HG03460 (cell line): ENCODE measurements around the gene SLC30A7.
A peak's percentile ranks its signal among the peaks of the same experiment; 100 is the strongest.
"Not testable (repeated sequence)": the region's sequence is repeated elsewhere in the genome, so short reads cannot be mapped to it uniquely, and the experiment has no call there.

Source experiments
- ATAC-seq: cut with Tn5 transposase; IDR thresholded peaks from one replicate; pipeline ENCODE4 v1.9.1; 2021; ENCODE audit not compliant: unreplicated experiment

Gene SLC30A7

DNA sequence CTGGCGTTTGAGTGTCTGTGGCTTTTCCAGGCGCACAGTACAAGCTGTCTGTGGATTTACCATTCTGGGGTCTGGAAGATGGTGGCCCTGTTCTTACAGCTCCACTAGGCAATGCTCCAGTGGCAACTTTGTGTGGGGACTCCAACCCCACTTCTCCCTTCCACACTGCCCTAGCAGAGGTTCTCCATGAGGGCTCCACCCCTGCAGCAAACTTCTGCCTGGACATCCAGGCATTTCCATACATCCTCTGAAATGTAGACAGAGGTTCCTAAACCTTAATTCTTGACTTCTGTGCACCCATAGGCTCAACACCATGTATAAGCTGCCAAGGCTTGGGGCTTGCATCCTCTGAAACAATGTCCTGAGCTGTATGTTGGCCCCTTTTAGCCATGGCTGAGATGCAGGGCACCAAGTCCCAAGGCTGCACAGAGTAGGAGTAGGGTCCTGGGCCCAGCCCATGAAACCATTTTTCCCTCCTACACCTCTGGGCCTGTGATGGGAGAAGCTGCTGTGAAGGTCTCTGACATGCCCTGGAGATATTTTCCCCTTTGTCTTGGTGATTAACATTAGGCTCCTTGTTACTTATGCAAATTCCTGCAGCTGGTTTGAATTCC is 5.9 kb upstream of the SLC30A7 start:
- ATAC-seq = not testable (repeated sequence)

- ATAC-seq = no peak
Measured at GRCh38 chr1:100891380-100891779, 4.5 kb upstream of the SLC30A7 start.

- no peak for ATAC-seq
Measured at GRCh38 chr1:100892554-100892953, 3.3 kb upstream of the SLC30A7 start.

DNA sequence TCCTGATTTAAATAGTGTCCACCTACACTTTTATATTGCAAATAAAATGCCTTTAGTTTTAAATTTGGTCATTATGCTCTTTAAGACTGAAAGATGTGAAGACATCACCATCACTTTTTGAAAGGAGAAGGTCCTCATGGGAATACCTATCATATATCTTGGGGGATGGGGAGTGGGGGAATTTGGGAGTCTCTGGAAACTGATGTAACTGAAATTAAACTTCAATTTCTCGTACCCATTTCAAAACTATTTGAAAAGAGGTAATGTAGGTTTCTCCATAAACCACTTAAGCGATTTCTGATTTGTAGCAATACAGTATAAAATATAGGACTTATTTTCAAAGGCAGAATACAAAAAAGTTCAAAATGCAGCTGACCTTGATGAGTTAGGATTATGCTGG is 2.2 kb upstream of the SLC30A7 start:
- ATAC-seq = no peak

DNA sequence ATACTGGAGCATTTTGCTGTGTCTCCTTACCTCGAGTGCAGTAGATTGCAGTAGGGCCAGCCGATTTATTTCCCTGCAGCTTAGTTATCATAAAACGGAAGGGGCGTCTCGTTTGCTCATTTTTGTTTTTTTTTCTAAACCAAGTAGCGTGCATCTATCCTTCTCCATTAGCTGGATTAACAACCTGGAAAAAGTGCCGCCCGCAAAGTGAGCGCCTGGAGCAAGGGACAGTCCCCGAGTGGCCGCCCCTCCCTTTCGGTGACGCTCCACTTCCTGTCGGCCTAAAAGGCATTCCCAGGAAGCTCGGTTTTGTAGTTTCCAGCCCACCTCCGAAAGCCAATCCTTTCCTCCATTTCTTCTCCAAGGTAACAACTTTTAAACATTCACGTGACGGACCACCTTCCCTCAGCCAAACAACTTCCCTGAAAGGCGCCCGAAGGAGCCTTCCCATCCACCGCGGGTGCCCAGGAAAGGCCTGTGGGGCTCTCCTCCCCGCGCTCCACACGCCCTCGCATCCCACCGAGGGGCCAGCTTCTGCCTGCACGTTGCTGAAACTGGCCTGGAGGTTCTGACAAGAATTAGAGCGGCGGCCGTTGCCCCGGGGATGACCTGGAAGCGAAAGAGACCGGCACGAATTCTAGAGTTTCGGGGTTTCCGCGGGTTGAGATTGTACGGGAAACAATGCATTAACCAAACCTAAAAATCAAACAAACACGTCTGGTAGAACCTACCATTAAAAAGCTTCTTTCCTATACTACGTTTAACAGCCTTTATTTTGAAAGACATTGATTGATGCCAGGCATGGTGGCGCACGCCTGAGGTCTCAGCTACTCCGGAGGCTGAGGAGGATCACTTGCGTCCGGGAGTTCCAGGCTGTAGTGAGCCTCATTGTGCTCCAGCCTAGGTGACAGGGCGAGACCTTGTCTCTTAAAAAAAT is 1.0 kb upstream of the SLC30A7 start, which contains the start of gene EXTL2:
Gene EXTL2 (minus strand): TSS at position 240 of the 937 bp plus-strand sequence. CDS start 6,085 bp downstream, outside the sequence.
- peak; percentile 36 for ATAC-seq

DNA sequence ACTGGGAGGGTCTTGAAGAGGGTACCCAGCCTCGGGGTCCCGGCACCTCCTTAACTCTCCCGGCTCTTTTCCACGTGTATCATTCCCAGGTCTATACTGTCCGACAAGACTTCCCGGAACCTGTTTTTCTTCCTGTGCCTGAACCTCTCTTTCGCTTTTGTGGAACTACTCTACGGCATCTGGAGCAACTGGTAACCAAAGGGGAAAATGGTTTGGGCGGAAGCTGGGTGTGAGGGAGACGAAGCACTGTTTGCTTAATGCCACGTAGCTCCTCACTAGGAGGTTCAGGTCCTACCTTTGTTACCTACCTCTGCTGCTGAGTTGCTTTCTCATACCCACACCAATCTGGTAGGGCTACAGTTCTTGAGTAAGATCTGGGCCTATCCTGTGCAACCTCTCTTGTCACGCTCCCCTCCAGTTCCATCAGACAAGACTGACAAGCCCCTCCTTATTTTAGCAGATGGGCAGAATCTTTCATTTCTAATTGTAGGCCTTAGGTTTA is 642 bp downstream of the SLC30A7 start:
- peak; percentile 28 for ATAC-seq

GRCh38 chr1:100902365-100902764 is 6.5 kb downstream of the SLC30A7 start:
- ATAC-seq = no peak

DNA sequence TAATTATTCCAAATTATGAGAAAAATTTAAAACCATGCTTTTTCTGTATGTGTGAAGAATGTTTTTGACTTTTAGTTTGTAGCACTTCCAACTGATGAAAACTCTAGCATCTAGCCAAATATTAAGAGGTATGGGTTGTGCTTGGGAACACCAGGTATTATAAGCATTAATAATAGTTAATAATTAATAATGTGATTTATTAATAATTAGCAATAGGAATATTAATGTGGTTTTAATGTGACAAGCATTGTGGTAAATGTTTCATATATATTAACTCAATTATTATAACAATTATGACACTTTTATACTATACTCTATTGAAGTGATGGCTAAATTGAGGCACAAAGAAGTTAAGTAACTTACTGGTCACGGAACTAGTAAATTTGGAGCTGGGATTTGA is 7.9 kb downstream of the SLC30A7 start:
- no peak for ATAC-seq

DNA sequence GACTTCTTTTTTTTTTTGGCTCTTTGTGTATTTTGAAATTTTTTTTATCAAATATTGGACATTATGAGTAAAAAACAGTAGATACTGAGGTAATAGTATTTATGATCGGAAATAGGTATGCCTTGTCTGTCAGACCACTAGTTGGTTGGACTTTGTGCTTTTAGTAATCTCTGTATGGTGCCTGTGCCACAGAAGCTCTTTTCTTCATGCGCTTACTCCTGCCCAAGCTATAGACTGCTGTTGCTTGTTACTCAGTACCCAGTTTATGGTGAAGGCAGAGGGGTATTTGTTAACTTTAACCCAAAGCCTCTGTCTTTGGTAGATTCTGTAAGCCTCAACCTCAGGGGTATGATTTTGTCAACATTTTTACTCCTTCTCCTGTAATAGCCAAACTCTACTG is 8.6 kb downstream of the SLC30A7 start:
- no peak for ATAC-seq

GRCh38 chr1:100905181-100905580 is 9.3 kb downstream of the SLC30A7 start:
- ATAC-seq = no peak

- ATAC-seq = no peak
Measured at GRCh38 chr1:100907887-100908286, 12.0 kb downstream of the SLC30A7 start.

GRCh38 chr1:100909018-100909417 is 13.1 kb downstream of the SLC30A7 start:
- ATAC-seq = no peak

DNA sequence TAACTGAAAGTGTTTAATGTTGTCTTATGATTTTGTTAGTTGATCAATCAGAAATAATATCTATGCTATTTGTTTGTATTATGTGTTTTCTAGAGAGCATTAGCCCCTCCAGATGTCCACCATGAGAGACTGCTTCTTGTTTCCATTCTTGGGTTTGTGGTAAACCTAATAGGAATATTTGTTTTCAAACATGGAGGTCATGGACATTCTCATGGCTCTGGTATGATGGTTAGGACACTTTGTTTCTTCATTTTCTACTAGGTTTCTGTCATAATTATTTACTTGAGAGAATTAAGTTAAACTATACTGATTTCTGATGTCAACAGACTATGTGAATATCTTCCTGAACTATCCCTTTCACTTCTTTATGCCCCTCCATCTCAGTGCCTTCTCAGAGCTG is 16.1 kb downstream of the SLC30A7 start:
- ATAC-seq = no peak

GRCh38 chr1:100921110-100921706 is 25.3 kb downstream of the SLC30A7 start:
- ATAC-seq = no peak

DNA sequence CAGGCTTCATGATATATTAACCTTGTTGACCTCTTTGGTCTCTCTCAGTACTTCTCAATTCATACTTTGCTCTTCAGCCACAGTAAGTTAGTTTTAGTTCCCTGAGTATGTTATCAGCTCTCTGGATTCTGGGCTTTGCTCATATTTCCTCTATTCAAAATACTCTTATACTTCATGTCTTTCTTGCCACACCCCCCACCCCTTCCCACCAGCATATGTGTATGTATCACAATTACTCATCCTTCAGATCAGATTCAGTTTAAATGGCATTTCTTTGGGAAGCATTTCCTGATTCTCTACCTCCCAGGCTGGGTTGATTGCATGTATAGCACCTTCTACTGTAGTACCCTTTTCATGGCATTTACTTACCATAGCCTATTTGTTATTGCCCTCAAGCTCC is 28.3 kb downstream of the SLC30A7 start:
- no peak for ATAC-seq

DNA sequence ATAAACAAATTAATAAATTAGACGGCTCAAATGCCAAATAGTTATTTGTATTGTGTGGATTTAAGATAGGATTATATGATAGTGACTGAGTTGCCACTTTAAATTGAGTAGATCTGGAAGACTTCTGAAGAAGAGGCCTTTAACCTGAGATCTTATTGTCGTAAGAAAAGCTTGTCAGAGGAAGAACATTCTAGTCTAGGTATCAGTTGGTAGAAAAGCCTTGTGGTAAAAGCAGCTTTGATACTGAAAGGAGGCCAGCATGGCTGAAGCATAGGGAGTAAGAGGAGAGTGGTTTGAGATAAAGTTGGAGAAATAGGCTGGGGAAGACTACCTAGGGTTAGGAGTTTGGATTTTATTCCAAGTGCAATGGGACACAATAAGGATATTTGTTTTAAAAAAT is 29.1 kb downstream of the SLC30A7 start:
- no peak for ATAC-seq

GRCh38 chr1:100926240-100926639 is 30.4 kb downstream of the SLC30A7 start:
- no peak for ATAC-seq

GRCh38 chr1:100927276-100927675 is 31.4 kb downstream of the SLC30A7 start:
- ATAC-seq = no peak

DNA sequence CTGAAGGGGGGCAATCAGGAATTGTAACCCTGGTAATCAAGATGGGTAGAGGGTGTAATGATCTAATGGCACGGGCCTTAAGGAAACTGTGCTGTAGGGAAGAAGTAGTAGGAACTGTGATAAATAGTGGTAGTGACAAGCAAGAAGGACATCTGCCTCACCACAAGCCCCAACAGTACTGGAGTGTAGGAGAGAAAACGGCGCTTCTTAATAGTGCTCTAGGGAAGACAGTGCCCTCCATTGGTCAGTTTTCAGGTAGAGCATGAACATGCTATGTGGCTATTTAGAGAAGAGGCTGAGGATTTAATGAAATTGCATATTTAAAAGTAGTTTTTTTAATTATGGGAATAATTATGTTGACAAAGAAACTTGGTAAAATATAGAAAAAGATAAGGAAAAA is 32.2 kb downstream of the SLC30A7 start:
- no peak for ATAC-seq

- no peak for ATAC-seq
Measured at GRCh38 chr1:100930494-100930893, 34.6 kb downstream of the SLC30A7 start.

GRCh38 chr1:100931716-100932115 is 35.8 kb downstream of the SLC30A7 start:
- ATAC-seq = no peak

- ATAC-seq = not testable (repeated sequence)
Measured at GRCh38 chr1:100933555-100933954, 37.7 kb downstream of the SLC30A7 start.
